22Rv1 (cell line): ENCODE results near the gene CPN2.

ENCODE experiments used
- H3K27ac ChIP-seq: fragments of 450-650 bp; 2 replicates; pipeline ENCODE4 v1.5.1; 2017
- CTCF ChIP-seq: fragments of 450-650 bp; IDR thresholded peaks from 2 replicates; pipeline ENCODE4 v1.5.1; 2017; ENCODE audit warnings: mild to moderate bottlenecking
- ZFX ChIP-seq: fragments of 450-650 bp; IDR thresholded peaks from 2 replicates; pipeline ENCODE4 v1.6.1; 2017; ENCODE audit warnings: antibody characterized with exemption, borderline replicate concordance

CPN2 gene

GRCh38 chr3:194381460-194381875, 30.3 kb upstream of the CPN2 start:
- TF ChIP-seq CTCF (no peak), ZFX (no peak)
- no peak overlapping the region for H3K27ac ChIP-seq

DNA sequence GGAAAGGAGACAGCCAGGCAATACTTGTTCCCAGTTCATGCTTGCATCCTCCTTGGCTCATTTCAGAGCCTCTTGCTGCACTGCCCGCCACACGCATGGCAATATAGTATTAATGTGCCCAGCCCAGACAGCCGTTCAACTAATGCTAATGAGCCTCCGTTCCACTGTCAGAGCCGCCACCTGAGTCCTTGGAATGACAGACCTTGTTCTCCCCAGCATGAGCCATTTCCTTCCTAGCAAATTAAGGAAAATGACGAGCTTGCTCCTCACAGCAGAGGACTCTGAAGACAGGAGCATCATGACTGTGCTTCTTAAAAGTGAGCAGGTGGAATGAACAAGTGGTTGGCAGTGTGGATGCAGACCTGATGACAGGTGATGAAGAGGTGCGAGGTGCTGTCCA, 29.2 kb upstream of the CPN2 start:
- H3K27ac ChIP-seq = no peak overlapping the region
- TF ChIP-seq CTCF = no peak

GRCh38 chr3:194379651-194380050, 28.5 kb upstream of the CPN2 start:
- no peak for TF ChIP-seq CTCF
- no peak for TF ChIP-seq ZFX
- no peak overlapping the region for H3K27ac ChIP-seq

DNA sequence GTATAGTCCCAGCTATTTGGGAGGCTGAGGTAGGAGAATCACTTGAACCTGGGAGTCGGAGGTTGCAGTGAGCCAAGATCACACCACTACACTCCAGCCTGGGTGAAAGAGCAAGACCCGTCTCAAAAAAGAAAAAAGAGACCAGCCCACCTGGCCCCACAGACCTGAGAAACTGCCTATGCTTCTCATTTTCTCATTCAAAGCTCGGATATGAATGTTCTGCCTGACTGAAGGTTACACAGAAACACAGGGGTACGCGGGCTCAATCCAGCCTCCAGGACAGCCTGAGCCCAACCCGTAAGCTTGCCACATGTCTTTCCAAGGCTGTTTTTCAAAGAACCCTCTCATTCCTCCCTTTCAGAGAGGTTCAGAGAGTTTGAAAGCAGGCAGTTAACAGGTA, 28.1 kb upstream of the CPN2 start:
- no peak overlapping the region for H3K27ac ChIP-seq
- TF ChIP-seq CTCF (no peak), ZFX (no peak)

GRCh38 chr3:194377708-194378107, 26.6 kb upstream of the CPN2 start:
- no peak overlapping the region for H3K27ac ChIP-seq

DNA sequence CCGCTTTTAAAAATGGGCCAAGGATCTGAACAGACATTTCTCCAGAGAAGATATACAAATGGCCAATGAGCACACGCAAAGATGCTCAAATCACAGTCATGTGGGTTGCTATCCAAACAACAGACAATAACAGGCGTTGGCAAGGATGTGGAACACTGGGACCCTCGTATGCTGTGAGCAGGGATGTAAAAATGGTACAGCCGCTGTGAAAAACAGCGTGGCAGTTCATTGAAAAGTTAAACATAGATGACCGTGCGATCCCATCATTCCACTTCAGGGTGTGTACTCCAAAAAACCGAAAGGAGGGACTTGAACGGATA, 25.1 kb upstream of the CPN2 start:
- no peak overlapping the region for H3K27ac ChIP-seq
- no peak for TF ChIP-seq ZFX
- TF ChIP-seq CTCF = no peak

More at GRCh38 chr3:194377708-194378107, 26.6 kb upstream of the CPN2 start:
- TF ChIP-seq CTCF (no peak), ZFX (no peak)

DNA sequence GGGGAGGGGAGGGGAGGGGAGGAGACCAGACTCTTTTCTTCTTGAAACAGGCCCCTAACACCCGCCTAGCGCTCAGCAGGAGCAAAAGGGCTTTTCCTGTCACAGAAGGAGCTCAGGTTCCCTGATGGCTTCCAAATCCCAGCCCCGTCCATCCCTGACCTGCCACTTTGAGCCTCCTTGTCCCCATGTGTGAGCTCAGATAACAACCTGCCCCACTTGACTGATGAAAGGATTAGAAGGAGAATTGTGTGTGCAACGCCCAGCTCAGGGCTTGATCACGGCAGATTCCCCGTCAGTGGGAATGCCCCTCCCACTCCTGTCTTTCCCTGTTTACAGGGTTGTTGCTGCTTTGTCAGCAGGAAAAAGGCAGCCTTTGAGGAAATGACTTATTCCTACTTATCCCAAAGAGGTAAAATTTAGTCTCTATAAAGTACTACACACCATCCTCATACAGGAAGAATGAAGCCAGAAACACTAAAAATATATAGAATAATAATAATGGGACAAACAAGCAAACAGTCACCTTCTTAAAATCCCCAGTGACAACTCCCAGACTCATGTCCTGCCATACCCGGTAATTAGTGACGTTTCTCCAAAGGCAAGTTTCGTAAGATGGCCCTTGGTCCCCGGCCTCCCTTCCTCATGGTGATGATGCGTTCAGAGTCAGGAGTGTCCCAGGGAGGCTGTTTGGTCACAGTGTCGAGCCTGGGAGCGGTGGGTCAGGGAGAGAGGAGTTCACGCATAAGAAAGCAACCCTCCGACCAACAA, 24.5 kb upstream of the CPN2 start:
- TF ChIP-seq ZFX = no peak
- no peak for TF ChIP-seq CTCF
- H3K27ac ChIP-seq = no peak overlapping the region
